Cardiac septum (tissue), 1 donor: ENCODE measurements around the gene WDR75. TPM values are rescaled to one million over a fixed set of nuclear protein-coding genes. Genes with fewer than 3 reads are reported as not detected.
"Not testable (repeated sequence)": the region's sequence is repeated elsewhere in the genome, so short reads cannot be mapped to it uniquely, and the experiment has no call there.

Source experiments
- DNase-seq: peaks from one replicate; pipeline ENCODE4 v3.0.0-alpha.2; 2020; ENCODE audit warnings: low spot score
- intact Hi-C: fragments of 100-400 bp; cut with DNase I; formaldehyde crosslinking; loops from one replicate; pipeline ENCODE4 v1.14.0; 2022
- total RNA-seq: library from RNA; stranded (reverse); fragmentation: NEBNext Ultra II Directional; extraction: Animal tissue kit (Norgen Biotek cat#: 25700); gene quantifications from one replicate; pipeline ENCODE4 v1.2.1, GENCODE V29; 2021
- donor health status: DM: no; HTN: no; CAD: no.

The WDR75 gene
- total RNA-seq, 1 donor from 2014 or later, result 13.8 TPM

- DNase-seq, result no peak
- intact Hi-C loops, result loop anchor here (2.0 kb wide), 1 partner anchor 47 kb away; no protein-coding TSS in a partner anchor
Measured at GRCh38 chr2:189437926-189438325, 3.3 kb upstream of the WDR75 start.

GRCh38 chr2:189439342-189439741 lies 1.9 kb upstream of the WDR75 start:
- intact Hi-C loops, result loop anchor here (2.0 kb wide), 1 partner anchor 49 kb away; no protein-coding TSS in a partner anchor
- DNase-seq, result no peak

GRCh38 chr2:189440644-189440946 lies 679 bp upstream of the WDR75 start:
- intact Hi-C loops, result no loop called here
- DNase-seq, result no peak

- intact Hi-C loops, result no loop called here
- DNase-seq, result peak; percentile 78
Measured at GRCh38 chr2:189441709-189442074, 418 bp downstream of the WDR75 start.

GRCh38 chr2:189442468-189442867 lies 1.2 kb downstream of the WDR75 start:
- intact Hi-C loops, result no loop called here

GRCh38 chr2:189444322-189444721 lies 3.0 kb downstream of the WDR75 start:
- no peak for DNase-seq
- intact Hi-C loops, result no loop called here

More at GRCh38 chr2:189442468-189442867, 1.2 kb downstream of the WDR75 start:
- DNase-seq, result no peak

- intact Hi-C loops, result no loop called here
- no peak for DNase-seq
Measured at GRCh38 chr2:189446780-189447179, 5.5 kb downstream of the WDR75 start.

GRCh38 chr2:189454009-189454408 lies 12.7 kb downstream of the WDR75 start:
- intact Hi-C loops, result no loop called here
- no peak for DNase-seq

- intact Hi-C loops, result loop anchor here (5.0 kb wide), 2 partner anchors 117 to 167 kb away; partner anchors contain the start of gene SLC40A1
- DNase-seq, result no peak
Measured at GRCh38 chr2:189465076-189465475, 23.8 kb downstream of the WDR75 start.

- DNase-seq, result no peak
- intact Hi-C loops, result loop anchor here (5.0 kb wide), 2 partner anchors 117 to 167 kb away; partner anchors contain the start of gene SLC40A1
Measured at GRCh38 chr2:189465478-189465877, 24.2 kb downstream of the WDR75 start.

- intact Hi-C loops, result loop anchor here (5.0 kb wide), 2 partner anchors 116 to 166 kb away; partner anchors contain the start of gene SLC40A1
Measured at GRCh38 chr2:189466046-189466445, 24.8 kb downstream of the WDR75 start.

GRCh38 chr2:189466656-189467055 lies 25.4 kb downstream of the WDR75 start:
- DNase-seq, result no peak
- intact Hi-C loops, result loop anchor here (5.0 kb wide), 2 partner anchors 116 to 166 kb away; partner anchors contain the start of gene SLC40A1

More at GRCh38 chr2:189466046-189466445, 24.8 kb downstream of the WDR75 start:
- DNase-seq, result no peak

GRCh38 chr2:189467160-189467559 lies 25.9 kb downstream of the WDR75 start:
- DNase-seq, result no peak
- intact Hi-C loops, result loop anchor here (5.0 kb wide), 2 partner anchors 115 to 165 kb away; partner anchors contain the start of gene SLC40A1

GRCh38 chr2:189467593-189467992 lies 26.3 kb downstream of the WDR75 start:
- intact Hi-C loops, result loop anchor here (5.0 kb wide), 2 partner anchors 115 to 165 kb away; partner anchors contain the start of gene SLC40A1
- DNase-seq, result no peak

GRCh38 chr2:189474526-189474925 lies 33.3 kb downstream of the WDR75 start:
- no peak for DNase-seq
- intact Hi-C loops, result no loop called here

GRCh38 chr2:189477756-189478155 lies 36.5 kb downstream of the WDR75 start:
- DNase-seq, result no peak
- intact Hi-C loops, result no loop called here

GRCh38 chr2:189478289-189478688 lies 37.0 kb downstream of the WDR75 start:
- DNase-seq, intact Hi-C loops: not testable (repeated sequence)

GRCh38 chr2:189481071-189481470 lies 39.8 kb downstream of the WDR75 start:
- intact Hi-C loops, result no loop called here
- no peak for DNase-seq

- intact Hi-C loops, result no loop called here
- no peak for DNase-seq
Measured at GRCh38 chr2:189483571-189483970, 42.3 kb downstream of the WDR75 start.

GRCh38 chr2:189483980-189484740 lies 42.9 kb downstream of the WDR75 start:
- intact Hi-C loops, result no loop called here
- DNase-seq, result no peak

GRCh38 chr2:189485146-189485545 lies 43.9 kb downstream of the WDR75 start:
- intact Hi-C loops, result no loop called here
- no peak for DNase-seq
